B cell (primary cell): ENCODE measurements around the gene GAK. TPM values are rescaled to one million over a fixed set of nuclear protein-coding genes. Genes with fewer than 3 reads are reported as not detected.

Source experiments
- ATAC-seq: fragments of 200-7000 bp; cut with Tn5 transposase; one replicate; pipeline ENCODE4 v1.10.0; 2021; ENCODE audit warnings: low read depth, mild to moderate bottlenecking, moderate number of reproducible peaks, moderate library complexity
- CTCF ChIA-PET: fragments of 350-600 bp; sonication (Branson Sonifier 250); formaldehyde crosslinking; loops from one replicate; lab custom pipeline; 2021; ENCODE audit warnings: antibody characterized with exemption, inconsistent platforms; lab: Charles Lee
- POLR2A ChIA-PET: fragments of 350-600 bp; sonication (Branson Sonifier 250); formaldehyde crosslinking; loops from one replicate; lab custom pipeline; 2021; ENCODE audit warnings: antibody characterized with exemption; lab: Charles Lee
- DNase-seq: peaks from one replicate; pipeline ENCODE4 v3.0.0; 2013
- H2AFZ ChIP-seq: 2 replicates; pipeline ENCODE4 v1.6.1; 2012; ENCODE audit warnings: mild to moderate bottlenecking, low read depth, low read length; ENCODE audit not compliant: insufficient read depth, poor library complexity, severe bottlenecking
- H3K27ac ChIP-seq, 2 donors: 1 replicate in 1 of 2; 2 replicates in 1 of 2; pipeline ENCODE4 v1.5.1; 2012 to 2013; ENCODE audit warnings: low read length in 2 of 2, mild to moderate bottlenecking in 2 of 2, moderate library complexity in 1 of 2
- H3K27me3 ChIP-seq, 4 experiments: fragments of 200-600 bp in 1 of 4; sonication (generic) in 1 of 4; replicated peaks in 1 of 4; 1 replicate in 2 of 4; 2 replicates in 2 of 4; pipeline versions ENCODE4 v1.6.1 to v1.7.0; 2013 to 2016; ENCODE audit warnings: low read length in 3 of 4, mild to moderate bottlenecking in 2 of 4, mixed read lengths in 1 of 4, moderate library complexity in 1 of 4; ENCODE audit not compliant: insufficient read depth in 4 of 4, control insufficient read depth in 3 of 4; ENCODE audit errors: control extremely low read depth in 1 of 4
- H3K36me3 ChIP-seq, 2 experiments: replicated peaks in 1 of 2; 1 replicate in 1 of 2; 2 replicates in 1 of 2; pipeline versions ENCODE4 v1.6.1 to v1.7.1; 2013; ENCODE audit warnings: low read length in 1 of 2; ENCODE audit not compliant: insufficient read depth in 2 of 2, control insufficient read depth in 1 of 2; ENCODE audit errors: control extremely low read depth in 1 of 2, extremely low read depth in 1 of 2
- H3K4me1 ChIP-seq, 2 donors: fragments of 200-600 bp in 1 of 2; sonication (generic) in 1 of 2; 1 replicate in 1 of 2; 2 replicates in 1 of 2; pipeline versions ENCODE4 v1.5.1 to v1.6.1; 2013 to 2017; ENCODE audit warnings: low read length in 2 of 2; ENCODE audit not compliant: control insufficient read depth in 2 of 2, insufficient read depth in 2 of 2
- H3K4me2 ChIP-seq: replicated peaks from 2 replicates; pipeline ENCODE3; 2012; ENCODE audit warnings: mild to moderate bottlenecking, low read depth, low read length; ENCODE audit not compliant: poor library complexity, severe bottlenecking
- H3K4me3 ChIP-seq, 5 experiments: fragments of 200-600 bp in 1 of 5; sonication (generic) in 1 of 5; 1 replicate in 3 of 5; 2 replicates in 2 of 5; pipeline versions ENCODE4 v1.5.1 to v1.7.0; 2011 to 2016; ENCODE audit warnings: low read length in 4 of 5, mild to moderate bottlenecking in 4 of 5, low read depth in 2 of 5, control low read depth in 1 of 5, moderate library complexity in 1 of 5; ENCODE audit not compliant: insufficient read depth in 1 of 5; ENCODE audit errors: control extremely low read depth in 1 of 5, extremely low read depth in 1 of 5
- H3K79me2 ChIP-seq: fragments of 200-600 bp; sonication (generic); one replicate; pipeline ENCODE4 v1.6.0; 2016; ENCODE audit warnings: low read length; ENCODE audit not compliant: control insufficient read depth, insufficient read depth
- H3K9ac ChIP-seq: fragments of 200-600 bp; sonication (generic); 2 replicates; pipeline ENCODE4 v1.6.1; 2017; ENCODE audit warnings: mild to moderate bottlenecking, low read length, moderate library complexity
- H3K9me3 ChIP-seq, 3 donors: one replicate each; pipeline versions ENCODE4 v1.6.1 to v1.7.1; 2013; ENCODE audit warnings: low read length in 2 of 3; ENCODE audit not compliant: control insufficient read depth in 2 of 3, insufficient read depth in 1 of 3; ENCODE audit errors: control extremely low read depth in 1 of 3
- H4K20me1 ChIP-seq: 2 replicates; pipeline ENCODE4 v1.6.0; 2012; ENCODE audit warnings: mild to moderate bottlenecking, low read length; ENCODE audit not compliant: insufficient read depth, control insufficient read depth, poor library complexity, severe bottlenecking
- H3K27ac Mint-ChIP-seq: one replicate; pipeline ENCODE4 v1.8.0; 2021; ENCODE audit warnings: mixed read lengths
- H3K27me3 Mint-ChIP-seq: one replicate; pipeline ENCODE4 v1.8.0; 2021; ENCODE audit warnings: mixed read lengths
- H3K4me1 Mint-ChIP-seq: one replicate; pipeline ENCODE4 v1.8.0; 2021; ENCODE audit warnings: mixed read lengths
- H3K4me3 Mint-ChIP-seq: one replicate; pipeline ENCODE4 v1.8.0; 2021; ENCODE audit warnings: mixed read lengths
- H3K9me3 Mint-ChIP-seq: one replicate; pipeline ENCODE4 v1.8.0; 2022; ENCODE audit warnings: mixed read lengths; ENCODE audit not compliant: insufficient read depth
- CTCF ChIP-seq: fragments of 200-600 bp; IDR thresholded peaks from one replicate; pipeline ENCODE4 v1.8.0; 2022; ENCODE audit warnings: antibody characterized with exemption, mild to moderate bottlenecking
- EZH2 ChIP-seq: IDR thresholded peaks from 2 replicates; pipeline ENCODE4 v1.6.1; 2012; ENCODE audit warnings: borderline replicate concordance, low read depth, mild to moderate bottlenecking, moderate library complexity, low read length; ENCODE audit not compliant: insufficient read depth, poor library complexity, severe bottlenecking
- WGBS: methylation state at CpG from one replicate; pipeline ENCODE4 v1.1.5; 2013; ENCODE audit warnings: missing lambda C conversion rate; ENCODE audit not compliant: insufficient coverage; 5-methylcytosine and 5-hydroxymethylcytosine counted together
- intact Hi-C: fragments of 100-400 bp; cut with micrococcal nuclease; formaldehyde crosslinking; loops from one replicate; pipeline ENCODE4 v1.10.0; 2022
- polyA plus RNA-seq: library from polyadenylated mRNA; depleted of rRNA; stranded (reverse); fragments of >200 nt; gene quantifications from 2 replicates; pipeline ENCODE4 v1.2.3, GENCODE V29; 2012
- total RNA-seq, 2 donors: library from RNA; stranded (reverse); fragments of 120-200 nt in 1 of 2; gene quantifications; 1 replicate in 1 of 2; 2 replicates in 1 of 2; pipeline versions ENCODE4 v1.2.3 to v1.2.4, GENCODE V29; 2013 to 2022

GAK gene
- total and polyA plus RNA-seq, 2 donors (not counting 1 experiment from before 2014, with no cell fraction given), result 113 to 283 TPM

DNA sequence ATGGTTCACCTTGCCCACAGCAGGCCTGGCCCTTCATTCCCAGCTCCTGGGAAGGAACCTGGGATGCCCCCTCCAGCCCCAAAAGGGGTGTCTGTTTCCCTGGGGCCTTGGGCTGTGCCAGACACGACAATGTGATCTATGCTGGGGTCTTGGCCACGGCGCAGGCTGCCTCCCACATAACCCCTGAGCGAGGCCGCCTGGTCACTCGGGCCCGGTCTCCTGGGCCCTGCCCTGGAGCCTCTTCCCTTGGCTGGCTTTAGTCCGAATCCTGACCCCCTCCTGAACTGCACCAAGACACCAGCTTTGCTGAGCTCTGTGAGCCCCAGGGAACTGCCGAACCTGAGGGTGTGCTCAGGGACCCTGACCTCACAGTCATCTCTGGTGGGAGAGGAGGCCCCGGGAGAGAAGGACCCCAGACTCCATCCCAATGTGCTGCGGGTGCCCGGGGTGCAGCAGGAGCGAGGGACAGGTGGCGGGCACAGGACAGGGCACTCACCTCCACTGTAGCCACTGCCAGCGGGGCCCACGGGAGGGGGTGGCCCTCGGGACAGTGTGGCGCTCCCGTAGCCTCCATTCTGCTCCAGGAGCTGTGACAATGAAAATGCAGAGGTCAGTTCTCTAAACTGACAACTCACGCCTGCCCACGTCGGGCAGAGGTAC is 42.0 kb downstream of the GAK start:
- no peak for TF ChIP-seq EZH2
- TF ChIP-seq CTCF, result no peak
- Histone ChIP-seq H3K36me3 (peaks cover 0 to 60% of the 10 kb centered on the region in 2 experiments), H4K20me1 (peaks cover 78% of the 10 kb centered on the region), H3K4me3 (no peak overlapping the region), H3K27ac (no peak overlapping the region), H3K9ac (no peak overlapping the region), H2AFZ (no peak overlapping the region), H3K4me1 (no peaks in the 10 kb centered on the region), H3K9me3 (peaks cover 0 to 12% (median 0%) of the 10 kb centered on the region in 3 donors), H3K79me2 (peaks cover 12% of the 10 kb centered on the region), H3K4me2 (no peak overlapping the region), H3K27me3 (no peaks in the 10 kb centered on the region)
- 97% methylated on average over 16 of the region's 22 CpGs for WGBS
- ChIA-PET POLR2A (no interaction called here), CTCF (interaction anchor here (0.7 to 2.5 kb wide), 2 partner anchors 97 to 252 kb away, joined by 3 to 14 read pairs; partner anchors contain the start of gene IDUA)
- ATAC-seq, result no peak
- intact Hi-C loops, result no loop called here
- Mint-ChIP-seq H3K27me3 (no peaks in the 10 kb centered on the region), H3K27ac (no peak overlapping the region), H3K9me3 (peaks cover 2% of the 10 kb centered on the region), H3K4me1 (no peaks in the 10 kb centered on the region), H3K4me3 (no peak overlapping the region)
- DNase-seq, result no peak

GRCh38 chr4:889516-889915 is 42.6 kb downstream of the GAK start:
- DNase-seq, result no peak
- peaks cover 0 to 67% of the 10 kb centered on the region in 2 experiments for H3K36me3 ChIP-seq
- no peak overlapping the region for H3K4me3 ChIP-seq
- H3K27me3 ChIP-seq, result no peaks in the 10 kb centered on the region
- TF ChIP-seq CTCF (no peak), EZH2 (no peak)
- peaks cover 72% of the 10 kb centered on the region for H4K20me1 ChIP-seq
- Mint-ChIP-seq H3K4me1 (no peaks in the 10 kb centered on the region), H3K4me3 (no peak overlapping the region), H3K27me3 (no peaks in the 10 kb centered on the region), H3K9me3 (peaks cover 2% of the 10 kb centered on the region), H3K27ac (no peak overlapping the region)
- no peak overlapping the region for H3K9ac ChIP-seq
- H3K4me1 ChIP-seq, result no peaks in the 10 kb centered on the region
- H3K27ac ChIP-seq, result no peak overlapping the region
- ATAC-seq, result no peak
- peaks cover 12% of the 10 kb centered on the region for H3K79me2 ChIP-seq
- intact Hi-C loops, result no loop called here
- no peak overlapping the region for H3K4me2 ChIP-seq
- no peak overlapping the region for H2AFZ ChIP-seq
- peaks cover 0 to 12% (median 0%) of the 10 kb centered on the region in 3 donors for H3K9me3 ChIP-seq
- ChIA-PET POLR2A (no interaction called here), CTCF (no interaction called here)
- 97% methylated on average over 16 of the region's 16 CpGs for WGBS
